HFFc6 (cell line): Measurements from ENCODE around the gene SNTB2. TPM values are rescaled to one million over a fixed set of nuclear protein-coding genes. Genes with fewer than 3 reads are reported as not detected.

Source experiments
- DNase-seq: peaks from one replicate; pipeline ENCODE4 v3.0.0-alpha.2; 2018
- H3K27ac Mint-ChIP-seq: 2 replicates; pipeline ENCODE4 v1.8.0; 2020; ENCODE audit warnings: mild to moderate bottlenecking, mixed read lengths
- H3K27me3 Mint-ChIP-seq: 2 replicates; pipeline ENCODE4 v1.8.0; 2021; ENCODE audit warnings: mild to moderate bottlenecking, moderate library complexity, mixed read lengths; ENCODE audit not compliant: insufficient read depth
- H3K36me3 Mint-ChIP-seq: 2 replicates; pipeline ENCODE4 v1.8.0; 2021; ENCODE audit warnings: low read depth, mixed read lengths
- H3K4me1 Mint-ChIP-seq: 2 replicates; pipeline ENCODE4 v1.8.0; 2020; ENCODE audit warnings: low read depth, mixed read lengths
- H3K4me3 Mint-ChIP-seq: 2 replicates; pipeline ENCODE4 v1.8.0; 2020; ENCODE audit warnings: mild to moderate bottlenecking, moderate library complexity, mixed read lengths
- H3K9me3 Mint-ChIP-seq: 2 replicates; pipeline ENCODE4 v1.8.0; 2020; ENCODE audit warnings: mild to moderate bottlenecking, mixed read lengths
- CTCF ChIP-seq: fragments of 200-600 bp; sonication (generic); IDR thresholded peaks from 2 replicates; pipeline ENCODE4 v1.5.0; 2021; ENCODE audit warnings: antibody characterized with exemption, mild to moderate bottlenecking
- total RNA-seq, 6 experiments: library from RNA; stranded (reverse); fragmentation: NEBNext Ultra II Directional; extraction: Animal tissue kit (Norgen Biotek cat#: 25700); gene quantifications; 2 replicates in 1 of 6; 3 replicates in 5 of 6; pipeline ENCODE4 v1.2.3, GENCODE V29; 2021

SNTB2 gene
- total RNA-seq, 6 experiments from 2014 or later: 52.0 to 64.8 (median 58.6) TPM

- Mint-ChIP-seq H3K9me3 (no peaks in the 10 kb centered on the region), H3K4me3 (peak overlapping the region; percentile 38), H3K27me3 (peaks cover 12% of the 10 kb centered on the region), H3K4me1 (peaks cover 22% of the 10 kb centered on the region), H3K36me3 (peaks cover 26% of the 10 kb centered on the region), H3K27ac (peak overlapping the region; percentile 4; the same call in 1 of the 2 replicates)
- no peak for DNase-seq
- no peak for TF ChIP-seq CTCF
Measured at GRCh38 chr16:69313469-69313868, 126.5 kb downstream of the SNTB2 start.

GRCh38 chr16:69314534-69314933 lies 127.6 kb downstream of the SNTB2 start:
- no peak for DNase-seq
- no peak for TF ChIP-seq CTCF
- H3K36me3 Mint-ChIP-seq: peaks cover 29% of the 10 kb centered on the region
- peaks cover 8% of the 10 kb centered on the region for H3K27me3 Mint-ChIP-seq
- H3K27ac Mint-ChIP-seq: no peak overlapping the region
- no peaks in the 10 kb centered on the region for H3K9me3 Mint-ChIP-seq
- no peak overlapping the region for H3K4me3 Mint-ChIP-seq
- peaks cover 22% of the 10 kb centered on the region for H3K4me1 Mint-ChIP-seq

- peaks cover 26% of the 10 kb centered on the region for H3K36me3 Mint-ChIP-seq
- H3K4me3 Mint-ChIP-seq: no peak overlapping the region
Measured at GRCh38 chr16:69315486-69316311, 128.7 kb downstream of the SNTB2 start.

GRCh38 chr16:69316595-69317034 lies 129.7 kb downstream of the SNTB2 start:
- Mint-ChIP-seq H3K4me1 (peaks cover 17% of the 10 kb centered on the region), H3K27me3 (peaks cover 7% of the 10 kb centered on the region), H3K36me3 (peaks cover 33% of the 10 kb centered on the region), H3K4me3 (no peak overlapping the region), H3K27ac (no peak overlapping the region), H3K9me3 (no peaks in the 10 kb centered on the region)
- DNase-seq: no peak
- TF ChIP-seq CTCF: no peak

More at GRCh38 chr16:69315486-69316311, 128.7 kb downstream of the SNTB2 start:
- Mint-ChIP-seq H3K9me3 (no peaks in the 10 kb centered on the region), H3K27me3 (peaks cover 8% of the 10 kb centered on the region), H3K4me1 (peaks cover 18% of the 10 kb centered on the region), H3K27ac (no peak overlapping the region)
- no peak for TF ChIP-seq CTCF
- no peak for DNase-seq

- Mint-ChIP-seq H3K27me3 (peaks cover 1% of the 10 kb centered on the region), H3K4me3 (no peak overlapping the region)
- no peak for TF ChIP-seq CTCF
Measured at GRCh38 chr16:69318177-69318910, 131.4 kb downstream of the SNTB2 start.

More at GRCh38 chr16:69318177-69318910, 131.4 kb downstream of the SNTB2 start:
- Mint-ChIP-seq H3K4me1 (peaks cover 6% of the 10 kb centered on the region), H3K9me3 (no peaks in the 10 kb centered on the region), H3K27ac (no peak overlapping the region), H3K36me3 (peaks cover 36% of the 10 kb centered on the region)
- no peak for DNase-seq
